NT2/D1 (cell line): ENCODE results near the gene WNT9B.

ENCODE experiments used
- SUZ12 ChIP-seq: IDR thresholded peaks from 2 replicates; pipeline ENCODE4 v1.6.1; 2011; ENCODE audit not compliant: insufficient read length, insufficient read depth; ENCODE audit errors: extremely low read depth
- YY1 ChIP-seq: IDR thresholded peaks from 2 replicates; pipeline ENCODE4 v1.6.1; 2011; ENCODE audit not compliant: insufficient read length, insufficient read depth
- ZNF274 ChIP-seq: IDR thresholded peaks from 2 replicates; pipeline ENCODE4 v1.6.1; 2011; ENCODE audit warnings: mild to moderate bottlenecking, low read depth, low read length

DNA sequence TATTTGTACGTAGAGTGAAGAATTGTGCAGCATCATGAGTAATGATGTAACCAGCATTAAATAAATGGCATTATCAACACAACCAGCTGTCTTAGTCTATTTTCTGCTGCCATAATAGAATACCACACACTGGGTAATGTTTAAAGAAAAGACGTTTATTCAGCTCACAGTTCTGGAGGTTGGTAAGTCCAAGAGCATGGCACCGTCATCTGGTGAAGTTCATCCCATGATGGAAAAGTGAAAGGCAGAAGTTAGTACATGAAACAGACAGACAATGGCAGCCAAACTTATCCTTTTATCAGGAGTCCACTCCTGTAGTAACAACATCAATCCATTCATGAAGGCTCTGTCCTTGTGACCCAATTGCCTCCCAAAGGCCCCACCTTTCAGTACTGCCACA, 65.2 kb downstream of the WNT9B start:
- TF ChIP-seq ZNF274: no peak
- no peak for TF ChIP-seq YY1
- TF ChIP-seq SUZ12: no peak
